ENCODE results near the gene ARHGDIG.

Gene ARHGDIG

DNA sequence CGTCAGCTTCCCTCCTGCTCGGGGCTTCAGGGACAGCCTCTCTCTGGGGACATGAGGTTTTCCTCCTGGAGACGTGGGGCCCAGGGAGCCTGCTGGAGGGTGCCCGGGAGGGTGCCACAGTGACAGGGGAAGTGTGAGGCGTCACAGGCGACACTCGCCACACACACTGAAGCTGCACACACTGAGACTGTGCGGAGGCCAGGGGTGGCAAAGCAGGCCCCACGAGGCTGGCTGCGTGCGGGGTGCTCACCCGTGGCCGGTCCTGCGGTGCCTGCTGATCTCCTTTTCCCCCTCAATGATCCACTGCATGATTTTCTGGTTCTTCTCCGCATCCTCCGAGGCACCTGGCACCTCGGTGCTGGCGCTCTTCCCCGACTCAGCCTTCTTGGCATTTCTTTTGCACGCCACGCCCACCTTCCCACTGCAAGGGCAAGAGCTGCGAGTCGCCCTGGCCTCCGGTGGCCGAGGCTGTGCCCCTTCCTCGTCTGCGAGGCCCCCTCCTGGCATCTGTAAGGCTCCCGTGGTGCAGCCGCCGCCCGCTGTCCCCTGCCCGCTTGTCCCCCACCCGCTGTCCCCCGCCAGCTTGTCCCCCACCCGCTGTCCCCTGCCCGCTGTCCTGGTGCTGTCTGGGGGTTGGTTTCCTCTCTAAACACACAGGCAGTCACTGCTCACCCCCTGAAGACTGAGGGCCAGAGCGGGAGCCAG lies 16.6 kb downstream of the ARHGDIG start:
- no peak for DNase-seq (ENCODE audit: low read depth in 2 of 2)

DNA sequence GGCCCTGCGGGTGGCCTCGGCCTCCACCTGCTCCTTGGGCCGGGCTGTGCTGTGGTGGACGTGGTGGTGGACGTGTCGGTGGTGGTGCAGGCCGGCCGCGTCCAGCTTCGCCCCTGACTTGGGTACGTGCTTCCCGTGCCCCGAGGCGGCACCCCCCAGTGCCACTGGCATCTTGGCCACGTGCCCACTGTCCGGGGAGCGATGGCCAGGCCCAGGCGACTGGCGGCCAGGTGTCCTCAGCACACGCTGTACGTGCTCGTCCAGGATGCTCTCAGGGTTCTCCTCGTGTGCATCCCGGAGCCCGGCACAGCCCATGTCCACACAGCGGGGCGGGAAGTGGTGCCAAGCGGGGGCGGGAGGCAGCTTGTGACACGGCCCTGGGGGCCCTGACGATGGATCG lies 17.4 kb downstream of the ARHGDIG start:
- DNase-seq (ENCODE audit: low read depth in 2 of 2): no peak

GRCh38 chr16:301235-301634 lies 20.8 kb downstream of the ARHGDIG start:
- no peak for DNase-seq (ENCODE audit: low read depth in 2 of 2)

DNA sequence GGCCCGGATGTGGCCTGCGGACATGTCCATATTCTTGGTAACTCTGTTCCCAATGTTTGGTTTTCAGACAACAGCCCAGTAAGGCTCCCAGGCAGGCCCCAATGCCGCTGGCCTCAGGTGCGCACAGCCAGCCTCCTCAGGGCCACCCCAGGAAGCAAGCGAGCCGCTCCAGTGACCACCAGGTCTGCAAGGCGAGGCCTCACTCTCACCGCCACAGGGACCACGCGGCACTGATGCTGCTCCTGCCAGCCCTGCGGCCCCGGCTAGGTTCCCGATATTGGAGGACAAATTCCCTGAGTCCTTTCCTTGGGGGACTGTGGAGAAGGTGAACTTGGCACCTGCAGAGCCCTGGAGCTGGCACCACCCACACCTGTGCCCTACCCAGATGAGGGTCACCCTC lies 21.6 kb downstream of the ARHGDIG start:
- no peak for DNase-seq (ENCODE audit: low read depth in 2 of 2)

DNA sequence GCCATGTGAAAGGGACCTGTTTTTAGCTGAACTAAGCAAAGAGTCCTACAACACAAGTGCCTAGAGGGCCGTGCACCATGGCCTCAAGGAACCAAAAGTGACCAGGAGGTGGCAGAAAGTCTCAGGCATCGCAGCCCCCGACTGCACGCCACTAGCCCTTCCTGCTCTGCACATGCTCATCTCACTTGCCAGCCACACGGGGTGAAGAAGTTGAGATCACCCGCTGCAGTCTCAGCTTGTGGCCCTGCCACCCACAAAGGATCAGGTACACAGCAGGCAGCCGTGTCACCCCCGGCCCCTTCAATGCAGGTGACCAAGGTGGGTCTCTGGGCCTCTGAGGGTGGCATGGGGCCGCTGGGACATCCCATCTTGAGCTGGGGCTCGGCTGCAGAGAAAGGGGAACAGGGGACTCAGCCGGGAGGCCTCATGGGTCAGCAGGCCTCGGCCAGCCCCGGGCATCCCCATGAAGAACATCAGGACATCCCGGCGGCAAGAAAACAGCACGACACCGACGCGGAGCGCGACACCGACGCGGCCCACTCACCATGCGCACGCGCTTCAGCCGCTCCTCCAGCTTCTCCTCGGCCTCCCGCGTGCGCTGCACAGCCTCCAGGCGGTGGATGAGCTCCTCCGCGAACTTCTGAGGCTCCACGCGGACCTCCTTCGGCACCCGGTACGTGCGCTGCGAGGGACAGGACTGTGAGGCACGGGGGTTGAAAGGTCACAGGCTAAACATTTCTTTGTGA lies 23.5 kb downstream of the ARHGDIG start:
- DNase-seq (ENCODE audit: low read depth in 2 of 2): no peak

GRCh38 chr16:305916-306626 lies 25.7 kb downstream of the ARHGDIG start:
- DNase-seq (ENCODE audit: low read depth in 2 of 2): no peak

- no peak for DNase-seq (ENCODE audit: low read depth in 2 of 2)
Observed at GRCh38 chr16:306911-307370, 26.6 kb downstream of the ARHGDIG start.

- DNase-seq (ENCODE audit: low read depth in 2 of 2): no peak
Observed at GRCh38 chr16:307691-308312, 27.4 kb downstream of the ARHGDIG start.

GRCh38 chr16:309476-309875 lies 29.1 kb downstream of the ARHGDIG start:
- no peak for DNase-seq (ENCODE audit: low read depth in 2 of 2)

DNA sequence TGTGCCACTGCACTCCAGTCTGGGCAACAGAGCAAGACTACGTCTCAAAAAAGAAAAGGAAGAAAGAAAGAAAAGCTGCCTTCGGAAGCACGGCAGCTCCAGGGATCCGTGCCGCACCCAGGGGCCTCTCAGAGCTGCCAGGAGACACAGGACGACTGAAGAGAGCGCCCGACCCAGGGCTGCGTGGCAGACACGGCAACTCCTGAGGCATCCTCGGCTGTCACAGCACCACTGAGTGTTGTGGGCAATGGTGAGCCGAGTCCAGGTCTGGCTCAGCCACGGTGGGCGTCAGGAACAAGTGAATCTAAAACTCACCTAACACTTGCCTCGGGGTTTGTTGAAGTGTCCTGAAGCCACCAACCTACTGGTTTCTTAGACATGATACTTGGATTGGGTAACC lies 31.3 kb downstream of the ARHGDIG start:
- no peak for DNase-seq (ENCODE audit: low read depth in 2 of 2)

DNA sequence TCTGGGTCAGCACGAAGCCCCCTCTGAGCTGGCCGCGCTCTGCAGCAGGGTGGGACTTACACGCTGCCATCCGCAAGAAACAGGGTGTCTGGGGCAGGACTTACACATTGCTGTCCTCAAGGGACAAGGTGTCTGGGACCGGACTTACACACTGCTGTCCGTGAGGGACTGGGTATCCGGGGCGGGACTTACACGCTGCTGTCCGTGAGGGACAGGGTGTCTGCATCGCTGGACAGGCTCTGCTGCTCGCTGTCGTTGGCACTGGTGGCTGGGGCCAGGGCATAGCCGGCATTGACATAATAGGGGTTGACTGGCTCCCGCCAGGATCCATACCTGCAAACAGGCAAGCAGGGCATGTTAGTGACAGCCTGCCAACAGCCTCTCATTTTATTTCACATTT lies 34.0 kb downstream of the ARHGDIG start:
- DNase-seq (ENCODE audit: low read depth in 2 of 2): no peak

DNA sequence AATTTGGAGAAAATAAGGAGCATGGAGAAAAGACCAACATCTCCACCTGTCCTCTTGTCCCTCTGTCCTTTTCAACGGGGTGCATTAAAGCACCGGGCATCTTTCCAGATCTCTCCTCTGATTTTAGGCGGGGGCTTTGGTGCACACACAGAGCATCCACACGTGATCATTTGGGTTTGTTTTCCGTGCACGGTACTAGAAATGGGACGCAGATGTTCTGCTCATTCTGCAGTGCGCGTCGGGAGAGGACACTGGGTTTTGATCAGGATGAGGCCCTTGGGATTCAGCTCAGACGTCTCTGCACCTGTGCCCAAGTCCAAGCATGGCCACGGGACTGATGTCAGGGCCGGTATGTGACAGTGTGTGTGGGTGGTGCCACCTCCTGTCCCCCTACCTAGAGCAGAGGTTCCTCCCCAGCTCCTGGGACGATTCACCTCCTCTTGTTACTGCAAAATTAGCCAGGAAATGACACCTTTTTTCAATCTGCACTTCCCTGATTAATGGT lies 34.5 kb downstream of the ARHGDIG start:
- DNase-seq (ENCODE audit: low read depth in 2 of 2): no peak

DNA sequence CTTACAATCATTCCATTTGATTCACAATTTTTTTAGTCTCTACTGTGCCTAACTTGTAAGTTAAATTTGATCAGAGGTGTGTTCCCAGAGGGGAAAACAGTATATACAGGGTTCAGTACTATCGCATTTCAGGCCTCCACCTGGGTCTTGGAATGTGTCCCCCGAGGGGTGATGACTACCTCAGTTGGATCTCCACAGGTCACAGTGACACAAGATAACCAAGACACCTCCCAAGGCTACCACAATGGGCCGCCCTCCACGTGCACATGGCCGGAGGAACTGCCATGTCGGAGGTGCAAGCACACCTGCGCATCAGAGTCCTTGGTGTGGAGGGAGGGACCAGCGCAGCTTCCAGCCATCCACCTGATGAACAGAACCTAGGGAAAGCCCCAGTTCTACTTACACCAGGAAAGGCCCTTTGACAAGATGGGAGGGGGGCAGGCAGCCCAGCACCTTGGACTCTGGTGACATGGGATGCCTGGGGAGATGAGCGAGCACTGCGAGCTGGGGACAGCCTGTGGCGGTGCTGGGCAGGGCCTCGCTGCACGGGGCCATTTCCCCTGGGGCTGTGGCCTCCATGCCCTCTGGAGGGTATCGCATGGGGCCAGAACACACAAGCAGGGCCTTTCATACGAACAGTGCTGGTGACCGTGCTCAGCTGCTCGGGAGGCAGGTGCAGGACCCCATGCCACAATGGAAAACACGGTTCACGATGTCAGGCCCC lies 36.5 kb downstream of the ARHGDIG start:
- DNase-seq (ENCODE audit: low read depth in 2 of 2): no peak

DNA sequence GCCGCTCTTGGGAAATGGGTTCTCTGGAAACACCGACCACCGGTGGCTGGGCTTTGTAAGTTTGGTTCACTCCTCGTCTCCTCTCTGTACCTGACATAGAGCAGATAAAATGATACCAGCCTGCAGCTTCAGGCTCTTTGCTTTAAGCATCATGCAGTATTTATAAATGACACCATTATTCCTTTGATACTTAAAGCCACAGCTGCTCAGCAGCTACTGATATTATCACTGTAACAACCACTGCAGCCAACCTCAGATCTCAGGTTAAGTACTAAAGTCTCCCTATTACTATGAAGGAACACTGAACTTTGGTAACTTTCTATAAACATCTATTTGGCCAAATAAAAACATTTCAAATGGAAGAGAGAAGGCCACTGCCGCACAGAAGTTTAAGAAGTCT lies 37.2 kb downstream of the ARHGDIG start:
- DNase-seq (ENCODE audit: low read depth in 2 of 2): no peak

DNA sequence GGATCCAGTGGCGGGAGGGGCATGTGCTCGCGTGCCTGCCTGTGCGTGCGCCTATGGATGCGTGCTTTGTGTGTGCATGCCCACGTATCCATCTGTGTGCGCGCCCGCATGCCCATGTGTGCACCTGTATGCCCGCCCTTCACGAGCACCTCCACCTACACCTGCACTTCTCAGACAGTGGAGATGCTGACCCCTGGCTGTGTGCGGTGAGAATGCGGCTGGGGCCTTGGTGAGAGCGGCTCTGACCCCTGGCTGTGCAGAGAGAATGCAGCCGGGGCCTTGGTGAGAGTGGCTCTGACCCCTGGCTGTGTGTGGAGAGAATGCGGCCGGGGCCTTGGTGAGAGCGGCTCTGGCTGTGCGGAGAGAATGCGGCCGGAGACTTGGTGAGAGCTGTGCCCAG lies 38.2 kb downstream of the ARHGDIG start:
- DNase-seq (ENCODE audit: low read depth in 2 of 2): no peak

DNA sequence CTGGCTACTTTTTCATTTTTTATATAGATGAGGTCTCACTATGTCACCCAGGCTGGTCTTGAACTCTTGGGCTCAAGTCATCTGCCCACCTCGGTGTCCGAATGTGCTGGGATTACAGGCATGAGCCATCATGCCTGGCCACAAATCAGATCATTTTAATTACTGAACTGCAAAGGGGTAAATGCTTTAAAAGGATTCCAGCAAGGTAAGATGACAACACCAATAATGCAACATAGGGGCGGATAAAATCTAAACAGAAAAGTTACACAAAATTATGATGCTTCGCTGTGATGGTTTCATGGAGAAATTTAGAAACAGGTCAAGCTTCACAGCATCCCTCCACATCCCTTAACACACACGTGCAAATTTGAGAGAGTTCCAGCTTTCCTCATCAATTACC lies 39.8 kb downstream of the ARHGDIG start:
- no peak for DNase-seq (ENCODE audit: low read depth in 2 of 2)

DNA sequence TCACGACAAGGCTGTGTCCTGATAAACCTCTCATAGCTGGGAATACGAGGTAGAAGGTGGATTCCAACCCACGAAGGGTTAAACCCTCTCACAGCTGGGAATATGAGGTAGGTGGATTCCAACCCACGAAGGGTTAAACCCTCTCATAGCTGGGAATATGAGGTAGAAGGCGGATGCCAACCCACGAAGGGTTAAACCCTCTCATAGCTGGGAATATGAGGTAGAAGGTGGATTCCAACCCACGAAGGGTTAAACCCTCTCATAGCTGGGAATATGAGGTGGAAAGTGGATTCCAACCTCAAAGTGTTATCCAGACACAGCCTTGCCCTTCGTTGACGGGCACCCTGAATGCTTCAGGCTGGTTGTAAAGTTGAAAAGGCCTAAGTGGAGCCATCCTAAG lies 41.1 kb downstream of the ARHGDIG start:
- DNase-seq (ENCODE audit: low read depth in 2 of 2): no peak

- DNase-seq (ENCODE audit: low read depth in 2 of 2): no peak
Observed at GRCh38 chr16:322476-323143, 42.2 kb downstream of the ARHGDIG start.

DNA sequence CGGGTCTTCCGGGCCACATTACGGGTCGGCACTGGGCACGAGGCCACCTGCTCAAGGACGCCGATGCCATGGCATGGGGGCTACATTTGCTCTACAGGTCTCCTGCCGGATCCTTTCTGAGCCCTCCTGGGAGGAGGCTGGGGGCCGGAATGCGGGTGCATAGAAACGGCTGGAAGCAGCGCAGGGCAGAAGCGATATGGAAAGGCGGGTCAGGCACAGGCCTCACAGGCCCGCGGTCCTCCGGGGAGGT lies 43.7 kb downstream of the ARHGDIG start:
- DNase-seq (ENCODE audit: low read depth in 2 of 2): no peak

- DNase-seq (ENCODE audit: low read depth in 2 of 2): no peak
Observed at GRCh38 chr16:324451-325334, 44.3 kb downstream of the ARHGDIG start.

All from fibroblast of skin of left biceps (primary cell).